UCSD-AML1 (cell line): ENCODE data around the gene RCL1.
"Not testable (repeated sequence)": the region's sequence is repeated elsewhere in the genome, so short reads cannot be mapped to it uniquely, and the experiment has no call there.

Experiments used
- DNase-seq: peaks from one replicate; lab custom pipeline; 2025; ENCODE audit not compliant: unreplicated experiment; lab: John Stamatoyannopoulos, UW

Gene RCL1

GRCh38 chr9:4875559-4875958, 82.8 kb downstream of the RCL1 start:
- no peak for DNase-seq

- DNase-seq, result no peak
These were observed 86.4 kb downstream of the RCL1 start for GRCh38 chr9:4879115-4879558.

DNA sequence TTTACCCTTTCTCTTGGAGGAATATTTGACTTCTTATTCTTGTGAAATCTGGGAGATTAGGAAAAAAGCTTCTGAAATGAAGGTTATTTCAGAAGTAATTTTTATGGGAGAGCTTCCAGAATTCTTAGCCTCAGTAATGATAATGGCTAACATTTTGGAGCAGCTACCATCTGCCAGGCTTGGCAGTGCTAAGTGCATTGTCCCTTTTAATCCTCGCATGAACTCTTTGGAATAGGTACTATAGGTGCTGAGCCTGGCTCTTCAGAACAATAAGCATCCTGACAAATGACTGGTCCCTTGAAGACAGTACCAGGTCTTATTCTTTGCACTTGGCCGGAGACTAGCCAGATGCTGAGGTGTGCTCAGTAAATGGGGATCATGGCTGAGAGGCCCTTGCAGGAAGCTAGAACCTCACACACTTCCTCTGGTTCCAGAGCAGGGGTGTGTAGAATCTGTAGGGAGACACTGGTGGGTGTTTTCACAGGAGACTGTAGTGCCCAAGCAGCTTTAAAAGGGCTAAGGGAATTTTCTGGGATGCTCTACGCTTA, 90.7 kb downstream of the RCL1 start:
- DNase-seq, result no peak

- DNase-seq, result no peak
These were observed 94.0 kb downstream of the RCL1 start for GRCh38 chr9:4886698-4887097.

- DNase-seq, result no peak
These were observed 94.8 kb downstream of the RCL1 start for GRCh38 chr9:4887556-4887955.

- no peak for DNase-seq
These were observed 97.5 kb downstream of the RCL1 start for GRCh38 chr9:4890242-4890641.

DNA sequence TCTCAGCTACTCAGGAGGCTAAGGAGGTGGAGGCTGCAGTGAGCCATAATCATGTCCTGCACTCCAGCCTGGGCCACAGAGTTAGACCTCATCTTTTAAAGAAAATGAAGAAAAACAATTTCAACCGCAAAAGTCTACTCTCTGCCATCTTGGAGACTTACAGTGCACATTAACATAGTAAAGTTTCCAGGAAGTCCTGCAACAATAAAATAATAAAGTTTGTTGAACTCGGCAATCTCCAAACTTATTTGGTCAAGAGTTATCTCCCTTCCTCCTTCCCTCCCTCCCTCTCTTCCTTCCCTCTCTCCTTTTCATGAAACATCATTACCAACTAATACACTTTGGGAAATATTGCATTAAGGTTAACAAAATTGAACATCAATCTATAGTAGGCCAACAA, 98.2 kb downstream of the RCL1 start:
- no peak for DNase-seq

- no peak for DNase-seq
These were observed 98.9 kb downstream of the RCL1 start for GRCh38 chr9:4891674-4892073.

- DNase-seq, result no peak
These were observed 99.9 kb downstream of the RCL1 start for GRCh38 chr9:4892501-4893194.

- no peak for DNase-seq
These were observed 101.3 kb downstream of the RCL1 start for GRCh38 chr9:4894076-4894475.

DNA sequence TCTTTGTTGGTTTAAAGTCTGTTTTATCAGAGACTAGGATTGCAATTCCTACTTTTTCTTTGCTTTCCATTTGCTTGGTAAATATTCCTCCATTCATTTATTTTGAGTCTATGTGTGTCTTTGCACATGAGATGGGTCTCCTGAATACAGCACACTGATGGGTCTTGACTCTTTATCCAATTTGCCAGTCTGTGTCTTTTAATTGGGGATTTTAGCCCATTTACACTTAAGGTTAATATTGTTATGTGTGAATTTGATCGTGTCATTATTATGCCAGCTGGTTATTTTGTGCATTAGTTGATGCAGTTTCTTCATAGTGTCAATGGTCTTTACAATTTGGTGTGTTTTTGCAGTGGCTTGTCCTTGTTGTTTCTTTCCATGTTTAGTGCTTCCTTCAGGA, 107.1 kb downstream of the RCL1 start:
- DNase-seq, result not testable (repeated sequence)

- DNase-seq, result not testable (repeated sequence)
These were observed 108.8 kb downstream of the RCL1 start for GRCh38 chr9:4901401-4902134.

- DNase-seq, result no peak
These were observed 109.4 kb downstream of the RCL1 start for GRCh38 chr9:4902135-4902475.

- DNase-seq, result no peak
These were observed 111.8 kb downstream of the RCL1 start for GRCh38 chr9:4904322-4905134.

GRCh38 chr9:4905135-4905490, 112.4 kb downstream of the RCL1 start:
- DNase-seq, result no peak
